Fibroblast of pulmonary artery (primary cell): ENCODE measurements around the gene LYPD5.
A peak's percentile ranks its signal among the peaks of the same experiment; 100 is the strongest.
"Not testable (repeated sequence)": the region's sequence is repeated elsewhere in the genome, so short reads cannot be mapped to it uniquely, and the experiment has no call there.

Experiments
- DNase-seq: peaks from one replicate; pipeline ENCODE4 v3.0.0-alpha.2; 2010; ENCODE audit warnings: low read depth
- H3K4me3 ChIP-seq: replicated peaks from 2 replicates; pipeline ENCODE4 v1.5.1; 2011; ENCODE audit warnings: low read depth, mild to moderate bottlenecking, control low read depth, low read length, moderate library complexity
- TF ChIP-seq, protein P1 (sequence below): IDR thresholded peaks from 2 replicates; pipeline ENCODE4 v1.5.1; 2011; ENCODE audit warnings: mild to moderate bottlenecking, control low read depth, low read length, inconsistent platforms; ENCODE audit errors: missing control alignments

LYPD5 gene

DNA sequence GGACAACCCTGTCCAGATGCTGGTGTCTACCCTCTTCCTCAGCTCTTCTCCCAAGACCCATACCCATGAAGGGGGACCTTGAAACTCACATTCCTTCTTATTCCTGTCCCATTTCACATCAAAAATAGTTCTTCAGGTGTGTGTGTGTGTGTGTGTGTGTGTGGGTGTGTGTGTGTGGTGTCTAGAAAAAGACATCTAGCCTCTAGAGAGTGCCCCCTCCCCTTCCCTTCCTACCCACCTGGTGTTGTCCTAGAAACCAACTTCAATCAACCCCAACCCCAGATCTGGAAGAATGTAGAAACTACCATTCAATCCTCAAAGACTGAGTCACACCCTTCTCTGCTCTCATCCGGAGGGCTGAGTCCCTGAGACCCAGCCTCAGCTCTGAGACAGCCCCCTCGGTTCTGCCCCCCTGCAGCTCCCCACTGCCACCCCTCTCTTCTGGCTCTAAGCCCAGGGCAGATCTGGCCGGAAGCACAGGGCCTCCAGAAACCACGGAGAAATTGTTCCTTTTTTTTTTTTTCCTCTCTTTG lies 25.0 kb downstream of the LYPD5 start:
- TF ChIP-seq, protein P1, sequence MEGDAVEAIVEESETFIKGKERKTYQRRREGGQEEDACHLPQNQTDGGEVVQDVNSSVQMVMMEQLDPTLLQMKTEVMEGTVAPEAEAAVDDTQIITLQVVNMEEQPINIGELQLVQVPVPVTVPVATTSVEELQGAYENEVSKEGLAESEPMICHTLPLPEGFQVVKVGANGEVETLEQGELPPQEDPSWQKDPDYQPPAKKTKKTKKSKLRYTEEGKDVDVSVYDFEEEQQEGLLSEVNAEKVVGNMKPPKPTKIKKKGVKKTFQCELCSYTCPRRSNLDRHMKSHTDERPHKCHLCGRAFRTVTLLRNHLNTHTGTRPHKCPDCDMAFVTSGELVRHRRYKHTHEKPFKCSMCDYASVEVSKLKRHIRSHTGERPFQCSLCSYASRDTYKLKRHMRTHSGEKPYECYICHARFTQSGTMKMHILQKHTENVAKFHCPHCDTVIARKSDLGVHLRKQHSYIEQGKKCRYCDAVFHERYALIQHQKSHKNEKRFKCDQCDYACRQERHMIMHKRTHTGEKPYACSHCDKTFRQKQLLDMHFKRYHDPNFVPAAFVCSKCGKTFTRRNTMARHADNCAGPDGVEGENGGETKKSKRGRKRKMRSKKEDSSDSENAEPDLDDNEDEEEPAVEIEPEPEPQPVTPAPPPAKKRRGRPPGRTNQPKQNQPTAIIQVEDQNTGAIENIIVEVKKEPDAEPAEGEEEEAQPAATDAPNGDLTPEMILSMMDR = no peak
- DNase-seq = no peak
- H3K4me3 ChIP-seq = no peak overlapping the region

GRCh38 chr19:43776286-43776685 lies 26.0 kb downstream of the LYPD5 start:
- DNase-seq = no peak
- TF ChIP-seq, protein P1 = no peak
- no peak overlapping the region for H3K4me3 ChIP-seq

DNA sequence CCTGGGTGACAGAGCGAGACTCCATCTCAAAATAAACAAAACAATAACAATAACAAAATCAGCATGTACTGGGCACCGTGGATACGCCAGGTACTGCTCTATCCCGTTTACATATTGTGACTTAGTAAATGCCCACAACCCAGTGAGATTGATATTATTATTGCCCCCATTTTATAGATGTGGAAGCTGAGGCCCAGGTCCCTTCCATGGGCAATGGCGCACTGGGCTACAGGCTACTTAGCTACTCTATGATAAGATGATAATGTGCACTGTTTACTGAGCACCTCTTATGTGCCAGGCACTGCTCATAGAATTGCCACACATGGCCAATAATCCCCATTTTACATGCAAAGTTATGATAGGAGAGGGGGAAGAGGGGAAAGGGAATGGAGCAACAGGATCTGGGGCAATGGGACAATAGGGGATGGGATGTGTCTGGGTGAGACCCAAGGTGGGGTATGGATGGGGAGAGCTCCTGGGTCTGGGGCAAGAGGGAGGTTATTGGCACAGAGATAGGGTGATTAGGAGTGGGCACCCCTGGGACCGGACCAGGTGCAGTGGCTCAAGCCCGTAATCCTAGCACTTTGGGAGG lies 26.9 kb downstream of the LYPD5 start:
- H3K4me3 ChIP-seq = no peak overlapping the region
- no peak for DNase-seq
- TF ChIP-seq, protein P1 = no peak

DNA sequence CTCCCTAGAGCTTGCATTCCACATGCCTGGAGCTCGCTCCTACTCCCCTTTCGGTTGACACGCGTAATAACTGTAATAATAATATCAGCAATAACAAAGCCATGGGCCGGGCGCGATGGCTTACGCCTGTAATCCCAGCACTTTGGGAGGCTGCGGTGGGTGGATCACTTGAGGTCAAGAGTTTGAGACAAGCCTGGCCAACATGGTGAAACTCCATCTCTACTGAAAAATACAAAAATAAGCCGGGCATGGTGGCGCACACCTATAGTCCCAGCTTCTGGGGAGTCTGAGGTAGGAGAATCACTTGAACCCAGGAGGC lies 27.3 kb downstream of the LYPD5 start:
- not testable (repeated sequence) for H3K4me3 ChIP-seq

DNA sequence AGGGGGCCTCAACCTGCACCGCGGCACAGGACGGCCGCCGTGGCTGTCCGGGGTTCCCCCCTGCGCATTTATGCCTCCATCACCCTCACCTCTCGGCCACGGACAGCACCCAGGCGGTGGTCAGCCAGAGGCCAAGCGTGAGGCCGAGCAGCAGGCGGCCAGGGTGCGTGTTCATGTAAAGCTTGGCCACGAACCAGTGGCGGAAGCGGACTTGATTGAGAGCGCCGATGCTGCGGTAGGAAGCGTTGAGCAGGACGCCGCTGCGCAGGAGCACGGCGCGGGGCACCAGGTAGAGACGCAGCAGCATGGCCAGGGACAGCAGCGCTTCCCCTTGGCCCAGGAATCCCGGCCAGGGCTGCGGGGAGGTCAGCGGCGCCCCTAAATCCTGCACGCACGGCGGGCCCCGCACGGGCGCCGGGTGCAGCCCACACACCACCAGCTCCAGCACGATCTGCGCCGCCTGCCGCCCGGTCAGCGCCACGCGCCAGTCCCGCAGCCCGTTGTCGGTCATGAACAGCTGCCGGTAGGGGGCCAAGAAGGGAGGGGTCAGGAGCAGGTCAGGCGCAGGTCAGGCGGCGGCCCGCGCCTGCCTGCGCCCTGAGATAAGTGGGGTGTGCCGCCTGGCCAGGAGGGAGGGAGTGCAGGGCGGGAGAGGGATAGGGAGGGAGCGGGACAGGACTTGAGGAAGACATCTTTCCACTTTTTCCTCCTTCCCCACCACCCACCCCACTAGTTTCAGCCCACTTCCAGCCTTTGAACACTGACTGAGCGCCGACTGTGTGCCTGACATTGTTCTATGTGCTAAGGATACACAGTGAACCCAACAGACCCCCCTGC lies 27.9 kb downstream of the LYPD5 start:
- peak; percentile 57 for DNase-seq
- H3K4me3 ChIP-seq = peak overlapping the region; percentile 24
- TF ChIP-seq, protein P1 = peak; percentile 50

More for the DNA sequence above, 27.3 kb downstream of the LYPD5 start:
- not testable (repeated sequence) for DNase-seq

DNA sequence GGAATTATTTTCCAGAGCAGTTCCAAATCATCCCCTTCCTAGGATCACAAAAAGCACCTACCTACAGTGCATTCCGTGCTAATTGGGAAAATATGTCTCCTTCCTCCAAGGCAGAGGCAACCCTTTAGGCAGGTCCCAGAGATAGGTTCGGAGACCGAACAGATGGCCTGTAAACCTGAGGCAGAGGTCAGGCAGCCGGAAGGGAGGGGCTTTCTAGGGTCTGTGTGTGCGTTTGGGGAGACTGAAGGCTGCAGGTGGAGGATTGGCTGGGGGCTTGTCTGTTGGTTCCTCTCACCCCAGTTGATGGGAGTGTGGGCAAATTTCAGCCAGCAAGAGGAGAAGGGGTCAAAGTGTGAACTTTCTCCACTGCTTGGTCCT lies 28.5 kb downstream of the LYPD5 start:
- DNase-seq = no peak
- TF ChIP-seq, protein P1 = no peak
- H3K4me3 ChIP-seq = no peak overlapping the region

- no peak overlapping the region for H3K4me3 ChIP-seq
- TF ChIP-seq, protein P1 = no peak
Measured at GRCh38 chr19:43769256-43769655, 33.0 kb downstream of the LYPD5 start.

More at GRCh38 chr19:43769256-43769655, 33.0 kb downstream of the LYPD5 start:
- no peak for DNase-seq
